Left kidney (tissue), 2 donors: Measurements from ENCODE around the gene PLEKHG2. TPM values are rescaled to one million over a fixed set of nuclear protein-coding genes. Genes with fewer than 3 reads are reported as not detected.

ENCODE experiments used
- DNase-seq: peaks from one replicate; pipeline ENCODE4 v3.0.0-alpha.2; 2013
- polyA plus RNA-seq: library from polyadenylated mRNA; unstranded; fragments of 120-200 nt; gene quantifications from one replicate; pipeline ENCODE4 v1.2.1, GENCODE V29; 2013; ENCODE audit not compliant: insufficient read length

The PLEKHG2 gene
- polyA plus RNA-seq, 1 donor = 118 TPM

GRCh38 chr19:39405958-39406655, 6.4 kb upstream of the PLEKHG2 start:
- DNase-seq = no peak

- DNase-seq = peak; percentile 79
These were observed 5.6 kb upstream of the PLEKHG2 start, which contains the start of gene ZFP36 for GRCh38 chr19:39406656-39407409. Gene ZFP36, plus strand, starts transcription at chr19:39406847. Its CDS starts 58 bp downstream, at chr19:39406905.

GRCh38 chr19:39407410-39407659, 5.1 kb upstream of the PLEKHG2 start:
- DNase-seq = no peak

GRCh38 chr19:39407660-39408391, 4.6 kb upstream of the PLEKHG2 start:
- DNase-seq = no peak

- DNase-seq = no peak
These were observed 3.9 kb upstream of the PLEKHG2 start for GRCh38 chr19:39408392-39409207.

- DNase-seq = peak; percentile 72
These were observed 3.1 kb upstream of the PLEKHG2 start for GRCh38 chr19:39409208-39410016.

GRCh38 chr19:39410017-39410830, 2.2 kb upstream of the PLEKHG2 start:
- DNase-seq = no peak

- no peak for DNase-seq
These were observed 1.7 kb upstream of the PLEKHG2 start for GRCh38 chr19:39410831-39411080.

GRCh38 chr19:39411081-39411831, 1.2 kb upstream of the PLEKHG2 start:
- DNase-seq = no peak

GRCh38 chr19:39411832-39412099, 703 bp upstream of the PLEKHG2 start:
- peak; percentile 91 for DNase-seq

GRCh38 chr19:39412867-39413271, 400 bp downstream of the PLEKHG2 start:
- DNase-seq = no peak

GRCh38 chr19:39413272-39413910, 922 bp downstream of the PLEKHG2 start:
- peak; percentile 78 for DNase-seq

GRCh38 chr19:39413911-39414608, 1.6 kb downstream of the PLEKHG2 start:
- DNase-seq = no peak

- no peak for DNase-seq
These were observed 2.9 kb downstream of the PLEKHG2 start for GRCh38 chr19:39415111-39416046.

GRCh38 chr19:39416152-39417120, 4.0 kb downstream of the PLEKHG2 start:
- DNase-seq = no peak

GRCh38 chr19:39417463-39418181, 5.2 kb downstream of the PLEKHG2 start:
- DNase-seq = no peak
